Testis (tissue), 3 donors: Measurements from ENCODE around the gene CRADD. TPM values are rescaled to one million over a fixed set of nuclear protein-coding genes. Genes with fewer than 3 reads are reported as not detected.
A peak's percentile ranks its signal among the peaks of the same experiment; 100 is the strongest.

Source experiments
- DNase-seq: peaks from one replicate; pipeline ENCODE4 v3.0.0-alpha.2; 2019
- H3K27ac ChIP-seq, 2 donors: fragments of 200-600 bp; sonication (generic); one replicate each; pipeline ENCODE4 v1.5.1; 2019
- H3K27me3 ChIP-seq: fragments of 200-600 bp; sonication (generic); one replicate; pipeline ENCODE4 v1.5.1; 2019
- H3K36me3 ChIP-seq: fragments of 200-600 bp; sonication (generic); one replicate; pipeline ENCODE4 v1.5.1; 2017; ENCODE audit warnings: low read depth; ENCODE audit errors: missing control alignments
- H3K4me1 ChIP-seq: fragments of 200-600 bp; sonication (generic); one replicate; pipeline ENCODE4 v1.5.1; 2019
- H3K4me3 ChIP-seq, 2 donors: fragments of 200-600 bp; sonication (generic); one replicate each; pipeline ENCODE4 v1.5.1; 2017 to 2019
- H3K9me3 ChIP-seq: fragments of 200-600 bp; sonication (generic); one replicate; pipeline ENCODE4 v1.5.1; 2017
- POLR2A ChIP-seq: fragments of 450-650 bp; IDR thresholded peaks from one replicate; pipeline ENCODE4 v1.6.1; 2017; ENCODE audit warnings: antibody characterized with exemption, mild to moderate bottlenecking, moderate library complexity
- WGBS, 2 donors: methylation state at CpG; one replicate each; pipeline ENCODE4 v1.1.5; 2018; 5-methylcytosine and 5-hydroxymethylcytosine counted together
- intact Hi-C: fragments of 100-400 bp; cut with DNase I; formaldehyde crosslinking; loops from one replicate; pipeline ENCODE4 v1.15.1; 2023; ENCODE audit warnings: low total_unique reads
- polyA plus RNA-seq: library from polyadenylated mRNA; stranded (reverse); fragments of 350-450 nt; fragmentation: Illumina TruSeq; extraction: RNeasy Lipid Tissue Mini Kit (QIAGEN cat#74804); gene quantifications from one replicate; pipeline ENCODE4 v1.2.3, GENCODE V29; 2014; ENCODE audit warnings: low read depth, low replicate concordance; ENCODE audit not compliant: insufficient read depth
- total RNA-seq, 2 donors: library from RNA; depleted of rRNA; stranded (reverse); fragments of >200 nt; gene quantifications; one replicate each; pipeline ENCODE4 v1.2.3, GENCODE V29; 2016
- TF ChIP-seq, protein P1 (sequence below), 3 experiments: fragments of 450-650 bp in 2 of 3; fragments of 200-600 bp in 1 of 3; sonication (generic) in 1 of 3; IDR thresholded peaks; one replicate each; pipeline ENCODE4 v1.5.1; 2016 to 2019; ENCODE audit warnings: antibody characterized with exemption in 3 of 3, mild to moderate bottlenecking in 2 of 3, moderate library complexity in 1 of 3

The CRADD gene
- total and polyA plus RNA-seq, 3 donors from 2014 or later: 43.2 to 53.0 (median 46.0) TPM

DNA sequence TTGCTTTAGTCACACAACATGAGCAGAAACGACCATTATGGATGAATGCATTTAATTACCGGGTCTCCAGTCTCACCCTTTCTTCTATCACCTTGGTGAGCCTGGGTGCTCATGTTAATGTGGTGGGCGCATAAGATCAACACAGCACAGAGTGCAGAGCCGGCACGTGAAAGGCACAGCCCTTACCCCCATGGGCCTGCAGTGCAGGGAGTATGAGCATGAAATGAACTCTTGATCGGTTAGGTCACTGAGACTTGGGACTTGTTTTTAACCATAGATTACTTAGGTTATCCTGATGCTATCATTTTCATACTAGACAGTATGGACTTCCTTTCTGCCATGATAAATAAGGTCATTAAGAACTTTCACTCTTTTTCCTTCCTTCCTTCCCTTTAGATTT, 156.8 kb downstream of the CRADD start:
- intact Hi-C loops: no loop called here
- H3K9me3 ChIP-seq: no peaks in the 10 kb centered on the region
- H3K27ac ChIP-seq: no peak overlapping the region
- H3K4me3 ChIP-seq: no peak overlapping the region
- peaks cover 6% of the 10 kb centered on the region for H3K4me1 ChIP-seq
- H3K27me3 ChIP-seq: no peaks in the 10 kb centered on the region
- no peaks in the 10 kb centered on the region for H3K36me3 ChIP-seq
- no peak for TF ChIP-seq POLR2A
- TF ChIP-seq, protein P1, sequence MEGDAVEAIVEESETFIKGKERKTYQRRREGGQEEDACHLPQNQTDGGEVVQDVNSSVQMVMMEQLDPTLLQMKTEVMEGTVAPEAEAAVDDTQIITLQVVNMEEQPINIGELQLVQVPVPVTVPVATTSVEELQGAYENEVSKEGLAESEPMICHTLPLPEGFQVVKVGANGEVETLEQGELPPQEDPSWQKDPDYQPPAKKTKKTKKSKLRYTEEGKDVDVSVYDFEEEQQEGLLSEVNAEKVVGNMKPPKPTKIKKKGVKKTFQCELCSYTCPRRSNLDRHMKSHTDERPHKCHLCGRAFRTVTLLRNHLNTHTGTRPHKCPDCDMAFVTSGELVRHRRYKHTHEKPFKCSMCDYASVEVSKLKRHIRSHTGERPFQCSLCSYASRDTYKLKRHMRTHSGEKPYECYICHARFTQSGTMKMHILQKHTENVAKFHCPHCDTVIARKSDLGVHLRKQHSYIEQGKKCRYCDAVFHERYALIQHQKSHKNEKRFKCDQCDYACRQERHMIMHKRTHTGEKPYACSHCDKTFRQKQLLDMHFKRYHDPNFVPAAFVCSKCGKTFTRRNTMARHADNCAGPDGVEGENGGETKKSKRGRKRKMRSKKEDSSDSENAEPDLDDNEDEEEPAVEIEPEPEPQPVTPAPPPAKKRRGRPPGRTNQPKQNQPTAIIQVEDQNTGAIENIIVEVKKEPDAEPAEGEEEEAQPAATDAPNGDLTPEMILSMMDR (IDR thresholded peaks at IDR 0.05): no peak
- DNase-seq: no peak
- WGBS, 2 donors: 79 to 82% methylated on average over 6 of the region's 6 CpGs

DNA sequence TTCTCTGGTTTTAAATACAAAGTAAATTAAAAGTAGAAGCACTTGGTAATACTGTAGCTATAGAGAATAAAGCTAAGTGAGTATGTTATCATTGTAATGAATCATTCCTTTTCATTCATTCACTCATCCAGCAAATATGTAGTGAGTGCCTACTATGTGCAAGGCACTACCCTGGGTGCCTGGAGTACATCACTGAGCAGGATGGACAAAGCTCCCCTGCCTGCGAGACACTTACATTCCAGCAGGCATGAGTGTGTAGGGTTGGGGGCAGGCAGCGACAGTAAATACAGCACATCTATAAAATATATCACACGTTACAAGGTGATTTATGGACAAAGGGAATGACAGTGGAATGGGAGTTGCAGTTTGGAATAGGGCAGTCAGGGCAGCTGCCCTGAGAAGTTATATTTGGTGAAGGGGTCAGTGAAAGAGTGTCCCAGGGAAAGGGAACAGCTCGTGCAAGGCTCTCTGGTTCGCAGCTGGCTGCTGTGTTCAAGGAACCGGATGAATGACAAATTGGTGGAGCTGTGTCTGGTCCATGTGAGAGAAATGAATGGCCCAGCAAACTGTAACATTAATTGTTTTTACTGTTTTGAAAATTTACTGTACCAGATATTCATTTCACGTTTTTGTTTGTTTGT, 159.6 kb downstream of the CRADD start:
- no peak for DNase-seq
- TF ChIP-seq, protein P1 (IDR thresholded peaks at IDR 0.05): no peak
- TF ChIP-seq POLR2A: no peak
- Histone ChIP-seq H3K9me3 (no peaks in the 10 kb centered on the region), H3K4me3 (no peak overlapping the region), H3K27me3 (no peaks in the 10 kb centered on the region), H3K27ac (peak overlapping the region in 1 of 2 donors; percentile 31), H3K4me1 (no peaks in the 10 kb centered on the region), H3K36me3 (no peaks in the 10 kb centered on the region)
- intact Hi-C loops: no loop called here
- 50 to 72% methylated on average over 7 of the region's 7 CpGs for WGBS, 2 donors

DNA sequence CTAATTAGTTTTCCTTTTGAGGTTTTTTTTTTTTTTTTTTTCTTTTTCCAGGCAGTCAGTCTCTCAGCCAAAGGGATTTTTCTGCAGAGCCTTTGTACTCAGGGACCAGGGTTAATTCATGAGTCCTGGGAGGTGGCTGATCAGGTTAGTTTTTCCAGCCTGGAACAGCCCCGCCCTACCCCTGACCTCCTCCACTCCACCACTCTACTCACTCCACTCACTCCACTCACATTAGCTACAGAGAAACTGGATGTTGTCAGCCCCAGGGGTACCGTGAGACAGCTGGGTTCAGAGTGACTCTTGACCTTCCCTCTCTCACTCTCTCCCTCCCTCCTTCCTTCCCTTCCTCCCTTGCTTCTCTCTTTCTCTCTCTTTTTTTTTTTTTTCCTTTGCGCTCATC, 161.0 kb downstream of the CRADD start:
- Histone ChIP-seq H3K27ac (peak overlapping the region; percentile 7 to 22), H3K36me3 (no peaks in the 10 kb centered on the region)
- intact Hi-C loops: no loop called here

DNA sequence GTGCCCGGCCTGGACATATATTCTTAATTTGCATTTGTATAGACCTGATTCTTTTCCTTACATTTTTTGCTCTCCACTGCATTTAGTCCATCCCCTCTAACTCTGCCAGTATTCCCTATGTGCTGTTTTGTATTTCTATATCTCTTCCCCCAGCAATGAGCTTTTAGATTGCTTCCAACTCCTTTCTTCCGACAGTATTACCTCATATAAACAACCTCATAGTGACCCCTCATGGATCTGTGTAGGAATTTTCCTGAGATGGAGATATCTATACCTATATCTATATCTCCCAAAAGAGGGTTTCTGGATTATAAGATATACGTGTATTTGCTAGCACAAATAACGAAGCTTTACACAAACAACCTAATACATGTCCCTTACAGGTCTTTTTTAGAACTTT, 161.9 kb downstream of the CRADD start:
- H3K27ac ChIP-seq: peak overlapping the region in 1 of 2 donors; percentile 7
- H3K4me1 ChIP-seq: no peaks in the 10 kb centered on the region
- H3K4me3 ChIP-seq: no peak overlapping the region
- TF ChIP-seq, protein P1 (IDR thresholded peaks at IDR 0.05): no peak
- no peak for TF ChIP-seq POLR2A
- intact Hi-C loops: no loop called here
- no peaks in the 10 kb centered on the region for H3K36me3 ChIP-seq
- no peaks in the 10 kb centered on the region for H3K9me3 ChIP-seq
- no peak for DNase-seq
- no peaks in the 10 kb centered on the region for H3K27me3 ChIP-seq
- WGBS, 2 donors: 94 to 98% methylated on average over 4 of the region's 4 CpGs

More for the DNA sequence above, 161.0 kb downstream of the CRADD start:
- no peak overlapping the region for H3K4me3 ChIP-seq
- no peaks in the 10 kb centered on the region for H3K27me3 ChIP-seq
- H3K9me3 ChIP-seq: no peaks in the 10 kb centered on the region
- TF ChIP-seq, protein P1 (IDR thresholded peaks at IDR 0.05): no peak
- no peak for TF ChIP-seq POLR2A
- 46 to 58% methylated on average over 3 of the region's 3 CpGs for WGBS, 2 donors
- DNase-seq: no peak
- H3K4me1 ChIP-seq: no peaks in the 10 kb centered on the region

DNA sequence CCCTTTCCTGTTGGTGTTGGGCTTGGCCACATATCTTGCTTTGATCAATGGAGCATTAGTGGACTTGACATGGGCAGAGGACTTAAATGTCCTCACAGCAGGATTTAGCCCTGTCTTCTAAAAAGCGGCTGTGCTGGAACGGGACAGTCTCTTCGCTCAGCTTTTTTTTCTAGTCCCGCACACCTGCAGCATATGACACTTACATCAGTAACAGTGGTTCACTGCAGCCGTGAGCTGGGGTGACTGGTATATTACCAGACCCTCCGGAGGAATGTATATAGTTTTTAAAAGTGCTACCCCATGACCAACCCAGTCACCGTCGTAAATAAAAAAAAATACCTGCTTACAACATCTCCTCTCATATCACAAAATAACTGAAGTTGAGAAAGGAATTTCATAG, 164.5 kb downstream of the CRADD start:
- TF ChIP-seq, protein P1 (IDR thresholded peaks at IDR 0.05): no peak
- TF ChIP-seq POLR2A: no peak
- no peak for DNase-seq
- no peaks in the 10 kb centered on the region for H3K9me3 ChIP-seq
- H3K36me3 ChIP-seq: no peaks in the 10 kb centered on the region
- WGBS, 2 donors: 90% methylated on average over 8 of the region's 8 CpGs
- intact Hi-C loops: no loop called here
- H3K27ac ChIP-seq: no peak overlapping the region
- H3K4me1 ChIP-seq: no peaks in the 10 kb centered on the region
- no peaks in the 10 kb centered on the region for H3K27me3 ChIP-seq
- no peak overlapping the region for H3K4me3 ChIP-seq
